OCI-M1 (cell line): Measurements from ENCODE around the gene CFAP100.

Experiments used
- DNase-seq: peaks from one replicate; lab custom pipeline; 2025; lab: John Stamatoyannopoulos, UW

The CFAP100 gene

DNA sequence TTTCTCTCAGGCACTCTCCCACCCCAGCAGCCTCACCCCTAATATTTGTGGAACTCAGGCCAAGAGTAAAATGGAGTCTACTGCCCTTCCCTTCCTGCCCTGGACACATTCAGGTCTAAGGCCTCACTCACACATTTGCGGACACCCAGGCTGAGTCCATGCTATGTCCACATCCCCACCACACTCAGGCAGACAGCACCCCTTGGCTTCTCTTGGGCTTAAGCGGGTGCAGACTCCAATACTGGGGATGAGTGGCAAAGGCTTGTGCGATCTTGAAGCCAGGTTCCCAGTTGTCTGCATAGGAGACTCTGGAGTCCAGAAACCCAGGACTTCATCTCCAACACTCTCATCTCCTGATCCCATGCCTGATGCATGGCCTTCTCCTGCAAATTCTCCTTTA is 17.5 kb upstream of the CFAP100 start:
- DNase-seq = no peak

DNA sequence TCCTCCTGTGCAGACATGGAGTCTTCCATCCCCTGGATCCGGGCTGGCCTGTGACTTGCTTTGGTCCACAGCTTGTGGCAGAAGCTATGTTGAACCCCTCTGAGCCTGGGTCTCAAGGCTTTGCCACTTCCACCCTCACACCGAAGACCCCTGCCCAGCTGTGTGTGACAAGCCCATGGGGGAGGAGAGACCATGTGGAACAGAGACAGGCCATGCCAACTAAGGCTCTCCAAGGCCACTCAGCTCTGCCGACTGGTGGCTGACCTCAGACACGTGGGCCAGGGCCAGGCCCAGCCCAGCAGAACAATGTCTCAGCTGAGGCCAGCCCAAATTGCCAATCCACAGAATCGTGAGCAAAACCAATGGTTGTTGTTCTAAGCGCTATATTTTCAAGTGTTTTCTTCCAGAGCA is 16.4 kb upstream of the CFAP100 start:
- no peak for DNase-seq

DNA sequence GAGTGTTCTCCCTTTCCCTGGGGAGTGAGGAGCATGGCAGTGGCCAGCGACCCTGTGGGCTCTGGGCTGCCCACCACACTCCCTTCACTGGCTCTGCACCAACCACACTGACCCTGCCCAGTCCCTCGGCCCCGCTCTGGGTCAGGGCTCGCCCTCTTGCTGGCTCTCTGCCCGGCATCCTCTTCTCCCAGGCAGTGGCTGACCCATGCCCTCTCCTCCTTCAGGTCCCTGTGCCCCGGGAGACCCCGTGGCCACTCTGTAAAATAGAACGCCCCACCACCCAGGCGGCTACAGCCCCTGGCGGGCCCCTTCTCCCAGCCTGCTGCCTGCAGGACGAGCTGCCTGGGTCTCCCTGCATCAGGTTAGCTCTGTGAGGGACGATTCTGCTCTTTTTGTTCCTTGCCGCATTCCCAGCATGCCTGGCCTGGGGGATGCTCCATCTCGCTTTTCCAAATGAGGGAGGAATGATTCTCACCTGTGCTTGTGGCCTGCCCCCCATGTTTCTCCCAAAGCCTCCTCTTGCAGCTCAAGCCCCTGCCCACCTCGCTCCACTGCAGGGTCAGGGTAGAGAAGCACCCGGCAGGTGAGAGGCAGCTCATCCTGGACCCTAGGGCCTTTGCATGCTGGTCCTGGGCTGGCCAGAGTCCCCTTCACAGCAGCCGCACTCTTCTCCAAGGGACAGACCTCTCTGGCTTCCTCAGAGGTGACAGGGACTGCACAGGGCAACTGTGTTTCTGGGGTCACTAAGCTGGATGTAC is 14.5 kb upstream of the CFAP100 start:
- no peak for DNase-seq

DNA sequence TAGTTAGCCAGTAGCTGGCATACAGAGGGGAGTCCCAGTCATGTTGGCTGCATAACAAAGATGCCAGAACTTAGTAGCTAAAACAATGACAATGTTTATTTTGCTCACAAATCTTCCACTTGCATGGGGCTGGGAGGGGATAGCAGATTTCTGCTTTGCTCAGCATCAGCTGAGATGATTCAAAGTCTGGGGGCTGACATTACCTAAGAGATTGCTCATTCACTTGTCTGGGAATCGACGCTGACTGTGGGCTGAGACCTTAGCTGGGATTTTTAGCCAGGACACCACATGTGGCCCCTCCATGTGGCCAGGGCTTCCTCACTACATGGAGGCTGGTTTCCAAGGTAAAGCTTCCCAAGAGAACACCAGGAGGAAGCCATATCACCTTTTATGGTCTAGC is 12.7 kb upstream of the CFAP100 start:
- DNase-seq = no peak

DNA sequence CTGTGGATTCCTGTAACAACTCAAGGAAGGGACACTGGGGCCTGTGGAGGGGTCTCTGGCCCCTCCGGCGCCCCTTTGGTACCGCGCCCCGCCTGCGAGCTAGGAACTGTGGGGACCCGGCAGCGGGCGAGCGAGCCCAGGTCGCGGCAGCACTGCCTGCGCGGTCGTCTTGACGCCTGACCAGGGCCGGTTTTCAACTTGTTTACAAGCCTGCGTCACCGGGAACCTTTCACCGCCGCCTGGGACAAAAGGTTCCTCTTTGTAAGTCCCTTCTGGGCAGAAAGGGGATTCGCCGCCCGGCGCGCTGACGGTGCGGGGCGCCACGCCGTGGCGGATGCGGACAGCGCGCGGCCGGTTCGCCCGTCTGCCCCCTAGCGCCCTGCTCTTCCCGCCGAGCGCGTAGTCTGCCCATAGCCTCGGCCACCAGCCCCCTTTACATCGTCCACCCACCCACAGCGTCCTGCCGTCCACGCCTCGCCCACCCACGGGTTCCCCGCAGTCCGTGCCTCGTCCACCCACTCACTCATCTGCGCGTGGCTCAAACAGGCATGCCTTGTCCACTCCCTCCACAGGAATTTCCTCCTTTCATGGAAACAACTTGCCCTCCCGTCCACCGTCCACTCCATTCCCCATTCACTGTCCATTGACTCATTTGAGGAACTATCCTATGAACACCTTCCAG is 5.5 kb upstream of the CFAP100 start:
- DNase-seq = peak; percentile 94

DNA sequence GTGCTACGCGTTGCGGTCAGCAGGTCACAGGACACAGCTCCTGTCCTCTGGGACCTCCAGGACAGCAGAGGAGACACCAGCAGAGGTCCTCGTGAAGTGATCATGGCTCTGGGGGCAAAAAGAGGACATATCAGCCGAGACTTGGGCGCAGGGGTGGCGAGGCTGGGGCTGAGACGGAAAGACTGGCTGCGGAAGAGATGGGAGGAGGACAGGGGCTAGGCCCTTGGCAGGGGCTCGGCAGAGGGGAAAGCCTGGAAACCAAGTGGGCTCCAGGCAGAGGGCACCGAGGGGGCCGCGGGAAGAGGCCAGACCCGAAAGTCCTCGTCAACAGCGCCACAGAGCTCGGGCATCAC is 4.9 kb upstream of the CFAP100 start:
- no peak for DNase-seq

DNA sequence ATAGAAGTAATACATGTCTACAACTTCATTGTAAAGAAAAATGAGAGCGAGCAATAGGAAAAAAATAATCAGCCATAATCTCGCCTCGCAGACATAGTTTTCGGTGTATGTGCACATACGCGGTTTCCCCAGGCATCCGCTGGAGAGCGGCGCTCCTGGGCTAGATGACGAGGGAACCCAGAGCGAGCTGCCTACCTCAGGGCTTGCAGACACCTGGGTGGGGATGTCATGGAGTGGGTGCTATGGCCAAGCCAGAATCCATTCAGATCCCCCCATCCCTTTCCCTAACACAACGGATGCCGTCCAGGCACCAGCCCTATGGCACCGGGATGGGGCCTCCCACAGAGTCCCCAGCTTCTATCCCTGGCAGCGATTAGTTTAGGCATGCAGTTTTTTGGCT is 4.5 kb upstream of the CFAP100 start:
- no peak for DNase-seq

DNA sequence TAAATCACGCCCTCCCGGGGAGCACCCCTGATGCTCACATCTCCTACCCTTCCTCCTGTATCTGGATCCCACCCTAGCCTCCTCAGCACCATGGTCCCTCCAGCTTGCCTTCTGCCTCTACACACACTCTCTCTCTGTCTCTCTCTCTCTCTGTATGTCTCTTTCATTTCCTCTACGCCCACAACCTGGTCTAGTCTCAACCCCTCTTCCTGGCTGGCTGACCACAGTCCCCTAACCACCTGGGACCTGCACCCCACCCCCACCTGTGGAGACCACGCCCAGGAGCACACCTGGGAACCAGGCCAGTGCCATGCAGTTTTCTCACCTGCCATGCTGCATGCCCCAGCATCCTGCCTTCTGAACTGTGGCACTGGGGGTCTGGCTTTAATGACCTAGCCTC is 4.0 kb upstream of the CFAP100 start:
- DNase-seq = no peak

DNA sequence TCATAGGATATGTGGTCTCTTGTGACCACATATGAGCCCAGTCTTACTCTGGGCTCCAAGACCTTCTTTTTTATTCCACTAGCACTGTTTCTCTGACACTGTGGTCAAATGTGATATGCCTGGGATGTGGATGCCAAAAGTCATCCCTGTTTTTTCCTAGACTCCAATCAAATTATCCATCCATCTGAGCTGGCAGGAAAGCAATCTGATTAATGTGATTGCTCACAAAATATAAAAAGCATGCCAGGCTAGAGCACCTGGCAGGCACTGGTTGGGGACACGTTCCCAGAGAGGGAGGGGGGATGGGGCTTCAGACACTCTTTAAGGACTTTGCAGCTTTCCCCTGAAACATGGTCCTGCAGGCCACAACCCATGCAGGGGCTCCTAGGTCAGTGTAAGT is 3.1 kb upstream of the CFAP100 start:
- DNase-seq = no peak

DNA sequence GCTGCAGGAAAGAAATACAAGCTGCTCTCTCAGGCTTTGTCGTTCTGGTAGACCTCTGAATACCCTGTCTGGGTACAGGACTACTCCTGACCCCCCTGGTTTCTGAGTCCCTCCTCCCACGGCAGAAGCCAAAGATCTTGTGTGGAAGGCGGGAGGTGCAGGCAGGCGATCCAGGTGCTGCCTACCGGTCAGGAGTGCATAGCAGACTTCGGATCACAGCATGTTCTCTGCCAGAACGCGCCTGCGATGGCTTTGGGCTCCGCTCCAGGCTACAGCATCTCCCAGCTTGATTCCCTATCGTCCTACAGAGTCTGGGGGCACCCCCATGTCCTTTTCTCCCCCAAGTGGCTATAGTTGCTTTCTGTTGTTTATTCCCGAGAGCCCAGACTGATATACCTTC is 2.5 kb upstream of the CFAP100 start:
- DNase-seq = no peak

DNA sequence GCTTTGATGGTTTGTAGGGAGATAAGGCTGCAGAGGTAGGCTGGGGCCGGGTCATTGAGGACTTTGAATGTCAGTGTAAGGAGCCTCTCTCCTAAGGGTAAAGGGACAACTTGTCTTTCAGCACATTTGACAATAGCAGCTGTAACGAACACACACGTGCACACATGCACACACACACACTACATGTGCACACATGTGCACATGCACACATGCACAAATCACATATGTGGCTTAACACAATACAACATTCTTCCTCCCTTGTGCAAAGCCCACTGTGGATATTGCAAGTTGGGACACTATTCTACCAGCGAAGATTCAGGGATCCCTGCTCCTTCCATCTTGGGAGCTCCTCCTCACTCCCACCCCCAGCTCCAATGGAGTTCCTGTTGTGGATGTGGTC is 1.1 kb upstream of the CFAP100 start:
- no peak for DNase-seq

DNA sequence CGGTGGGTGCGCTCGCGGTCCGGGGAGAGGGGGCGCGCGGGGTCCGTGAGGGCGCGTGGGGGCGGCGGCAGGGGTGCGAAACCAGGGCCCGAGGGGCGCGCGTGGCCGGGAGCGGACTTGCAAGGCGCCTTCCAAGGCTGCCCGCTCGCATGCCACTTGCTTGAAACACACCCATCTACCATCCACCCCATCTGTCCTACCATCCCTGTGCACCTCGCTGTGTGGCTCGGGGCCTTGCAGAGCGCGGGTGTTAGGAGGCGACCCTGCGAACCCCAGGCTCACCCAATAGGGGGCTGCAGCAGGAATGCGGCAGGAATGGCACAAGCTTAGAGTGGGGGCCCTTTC is 240 bp downstream of the CFAP100 start:
- no peak for DNase-seq

DNA sequence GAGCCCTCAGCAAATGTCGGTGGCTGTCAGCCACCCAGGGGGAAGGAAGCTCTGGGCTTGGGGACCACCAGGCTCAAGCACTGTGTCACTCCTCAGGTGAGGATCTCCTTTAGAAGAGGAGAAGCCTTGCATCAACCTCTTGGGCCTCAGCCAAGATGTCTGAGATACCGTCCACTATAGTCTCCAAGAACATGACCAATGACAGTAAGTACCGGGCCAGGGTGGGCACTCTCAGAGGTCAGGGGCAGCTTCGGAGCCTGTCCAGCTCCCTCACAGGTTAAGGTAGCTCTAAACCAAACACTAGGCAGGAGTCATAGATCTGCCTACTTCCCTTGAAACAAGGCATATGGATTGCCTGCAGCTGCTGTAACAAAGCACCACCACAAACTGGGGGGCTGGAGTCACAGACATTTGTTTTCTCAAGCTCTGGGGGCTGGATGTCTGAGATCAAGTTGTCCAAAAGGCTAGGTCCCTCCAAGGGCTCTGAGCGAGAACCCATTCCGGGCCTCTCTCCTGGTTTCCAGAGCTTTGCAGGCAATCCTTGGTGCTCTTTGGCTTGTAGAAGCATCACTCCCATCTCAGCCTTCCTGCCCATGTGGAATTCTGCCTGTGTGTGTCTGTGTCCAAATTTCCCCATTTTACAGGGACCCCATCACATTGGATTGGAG is 1.3 kb downstream of the CFAP100 start:
- no peak for DNase-seq

DNA sequence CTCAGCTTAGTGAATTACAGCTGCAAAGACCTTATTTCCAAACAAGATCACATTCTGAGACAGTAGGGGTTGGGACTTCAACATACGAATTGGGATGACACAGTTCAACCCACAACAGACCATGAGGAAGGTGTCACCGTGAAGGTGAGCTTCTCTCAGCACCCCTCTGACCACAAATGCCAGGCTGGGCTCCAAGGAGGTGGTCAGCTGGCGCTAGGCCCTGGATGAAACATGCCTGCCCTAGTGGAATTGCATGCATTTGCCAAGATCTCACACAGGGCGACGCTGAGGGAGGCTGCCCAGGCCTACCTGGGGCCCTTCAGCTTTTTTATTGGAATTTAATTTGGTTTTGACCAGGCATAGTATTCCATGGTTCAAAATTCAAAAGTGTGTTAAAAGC is 1.8 kb downstream of the CFAP100 start:
- DNase-seq = no peak

DNA sequence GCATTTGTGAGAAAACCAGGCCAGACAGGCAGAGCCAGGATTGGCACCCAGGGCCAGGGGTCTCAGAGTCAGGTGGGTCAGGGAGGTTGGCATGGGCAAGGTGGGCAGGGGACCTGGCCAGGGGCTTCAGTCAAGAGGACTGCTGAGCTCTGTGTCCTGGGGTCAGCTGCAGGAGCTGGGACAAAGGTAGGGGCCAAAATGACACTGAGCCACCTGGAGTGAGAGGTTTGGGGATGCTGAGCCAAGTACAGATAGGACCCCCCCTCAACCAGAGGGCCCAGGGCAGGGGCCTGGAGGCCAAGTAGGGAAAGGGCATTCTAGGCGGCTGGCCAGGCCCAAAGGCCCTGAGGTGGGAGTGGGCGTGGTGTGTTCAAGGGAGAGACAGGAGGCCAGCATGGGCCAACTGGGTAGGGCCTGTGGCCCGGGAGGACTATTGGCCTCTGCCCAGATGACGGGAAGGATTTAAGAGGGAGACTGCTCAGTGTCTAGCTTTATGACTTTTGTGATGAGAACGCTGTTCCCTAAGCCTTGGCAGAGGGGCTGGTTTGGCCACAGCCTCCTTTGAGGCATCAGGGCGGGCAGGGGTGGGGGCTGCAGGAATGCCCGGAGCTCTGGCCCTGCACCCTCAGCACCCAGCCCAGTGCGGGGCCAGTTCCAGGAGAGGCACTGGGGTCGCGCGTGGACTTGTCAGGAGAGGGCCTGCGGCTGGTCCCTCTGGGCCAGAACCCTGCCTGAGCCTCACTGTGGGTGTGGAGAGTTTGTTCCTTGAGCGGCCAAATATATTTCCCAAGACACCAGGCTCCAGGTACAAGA is 3.1 kb downstream of the CFAP100 start:
- DNase-seq = no peak

DNA sequence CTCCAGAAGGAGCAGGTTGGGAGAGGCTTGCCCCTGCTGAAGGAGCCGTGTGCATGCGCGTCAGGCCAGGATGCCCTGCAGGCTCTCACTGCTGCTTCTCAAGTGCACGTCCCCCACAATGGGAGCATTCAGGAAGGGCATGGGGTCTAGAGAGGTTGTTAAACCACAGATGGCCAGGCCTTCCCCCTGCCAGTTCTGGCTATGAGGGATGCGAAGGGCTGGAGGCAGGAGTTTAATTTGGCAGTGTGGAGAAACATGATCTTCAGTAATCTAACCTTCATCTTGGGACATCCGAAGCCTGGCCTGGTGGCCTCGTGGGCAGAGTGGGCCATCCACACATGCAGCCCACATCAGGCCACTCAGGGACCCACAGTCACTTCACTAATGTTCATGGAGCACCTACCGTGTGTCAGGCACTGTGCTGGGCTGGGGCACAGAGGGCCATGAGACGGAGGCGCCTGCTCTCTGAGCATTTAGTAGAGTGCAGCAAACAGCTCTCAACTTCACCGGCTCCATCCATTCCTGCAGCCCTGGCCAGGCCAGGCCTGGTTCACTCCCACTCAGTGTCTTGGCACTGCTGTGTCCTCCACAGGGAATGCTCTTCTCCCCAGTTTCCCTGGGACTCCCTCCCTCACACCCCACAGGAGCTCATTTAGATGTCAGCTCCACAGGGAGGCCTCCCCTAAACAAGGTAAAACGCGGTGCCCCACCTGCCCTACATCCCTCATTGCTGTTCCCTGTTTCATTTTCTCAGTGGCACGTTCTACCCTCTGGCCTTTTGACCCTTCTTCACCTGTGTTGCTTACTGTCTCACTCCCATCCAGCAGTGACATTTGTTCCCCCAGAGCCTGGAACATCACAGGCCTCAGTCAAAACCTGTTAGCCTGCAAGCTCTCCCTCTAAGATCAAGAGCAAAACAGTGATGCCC is 4.0 kb downstream of the CFAP100 start:
- DNase-seq = no peak

DNA sequence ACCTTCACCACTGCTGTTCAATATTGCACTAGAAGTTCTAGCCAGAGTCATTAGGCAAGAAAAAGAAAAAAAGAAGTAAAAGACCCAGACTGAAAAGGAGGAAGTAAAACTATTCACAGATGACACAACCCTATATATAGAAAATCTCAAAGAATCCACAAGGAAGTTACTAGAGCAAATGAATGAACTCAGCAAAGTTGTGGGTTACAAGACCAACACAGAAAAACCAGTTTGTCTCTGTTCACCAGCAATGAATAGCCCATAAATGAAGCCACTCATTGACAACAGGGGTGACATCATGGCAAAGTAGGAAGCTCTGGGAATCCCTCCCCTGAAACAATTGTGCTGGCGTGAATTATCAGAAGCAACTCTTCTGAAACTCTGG is 4.6 kb downstream of the CFAP100 start:
- DNase-seq = peak; percentile 21

DNA sequence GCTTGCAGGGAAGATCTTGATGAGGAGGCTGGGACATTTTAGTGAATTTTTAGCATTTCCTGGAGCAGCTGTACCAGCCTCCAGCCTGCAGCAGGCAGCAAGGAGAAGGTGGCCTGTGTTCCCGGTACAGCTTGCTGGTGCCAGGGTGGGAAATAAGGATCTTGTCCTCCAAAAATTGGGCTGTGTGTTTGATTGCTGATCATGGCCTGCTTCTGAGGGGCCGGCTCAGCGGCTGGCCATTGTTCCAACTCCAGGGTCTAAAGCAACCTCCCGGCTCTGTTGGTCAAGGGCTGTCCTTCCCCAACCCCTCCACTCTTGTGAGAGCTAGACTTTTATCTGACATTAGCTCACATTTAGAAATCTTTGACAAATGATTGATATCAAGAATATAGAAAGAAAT is 5.0 kb downstream of the CFAP100 start:
- no peak for DNase-seq

DNA sequence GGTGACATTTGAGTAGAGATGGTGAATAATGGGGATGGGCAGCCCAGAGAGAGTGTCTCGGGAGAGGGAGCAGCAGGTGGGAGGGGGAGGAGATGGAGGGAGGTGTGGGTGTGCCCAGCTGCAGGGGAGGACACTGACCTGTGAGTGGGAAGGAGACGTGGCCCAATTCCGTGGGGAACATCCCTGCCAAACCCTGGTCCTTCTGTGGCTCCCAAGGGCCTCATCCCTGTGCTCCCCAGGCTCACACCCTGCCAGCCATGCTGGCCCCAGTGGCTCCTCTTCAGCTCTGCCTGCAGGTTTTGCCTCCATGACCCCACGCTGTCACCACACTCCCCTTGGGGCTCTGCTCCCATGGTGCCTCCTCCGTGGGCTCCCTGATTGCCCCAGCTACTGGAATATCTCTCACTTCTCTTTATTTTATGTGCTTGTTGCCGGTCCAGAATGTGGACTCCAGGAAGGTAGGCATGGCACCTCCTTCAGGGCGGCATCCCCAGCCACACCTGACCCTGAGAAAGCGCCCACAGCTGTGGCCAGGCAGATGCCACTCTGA is 7.0 kb downstream of the CFAP100 start:
- DNase-seq = no peak

DNA sequence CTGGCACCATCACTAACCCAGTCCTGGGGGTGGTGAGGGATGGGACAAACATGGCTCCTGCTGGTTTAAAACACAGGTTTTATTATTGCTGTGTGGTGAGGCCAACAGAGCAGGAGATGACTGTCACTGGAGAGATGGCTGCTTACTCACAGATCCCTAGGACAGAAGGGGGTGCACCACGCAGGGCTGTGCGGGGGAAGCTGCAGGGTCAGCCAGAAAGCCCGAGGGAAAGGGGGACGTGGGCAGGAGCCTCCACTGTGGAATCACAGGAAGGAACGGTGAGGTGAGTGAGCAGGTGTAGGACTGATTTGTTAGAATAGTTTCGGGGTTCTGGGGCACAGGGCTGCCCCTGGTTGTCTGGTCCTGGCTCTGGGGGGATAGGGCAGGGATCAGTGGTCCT is 7.5 kb downstream of the CFAP100 start:
- no peak for DNase-seq

DNA sequence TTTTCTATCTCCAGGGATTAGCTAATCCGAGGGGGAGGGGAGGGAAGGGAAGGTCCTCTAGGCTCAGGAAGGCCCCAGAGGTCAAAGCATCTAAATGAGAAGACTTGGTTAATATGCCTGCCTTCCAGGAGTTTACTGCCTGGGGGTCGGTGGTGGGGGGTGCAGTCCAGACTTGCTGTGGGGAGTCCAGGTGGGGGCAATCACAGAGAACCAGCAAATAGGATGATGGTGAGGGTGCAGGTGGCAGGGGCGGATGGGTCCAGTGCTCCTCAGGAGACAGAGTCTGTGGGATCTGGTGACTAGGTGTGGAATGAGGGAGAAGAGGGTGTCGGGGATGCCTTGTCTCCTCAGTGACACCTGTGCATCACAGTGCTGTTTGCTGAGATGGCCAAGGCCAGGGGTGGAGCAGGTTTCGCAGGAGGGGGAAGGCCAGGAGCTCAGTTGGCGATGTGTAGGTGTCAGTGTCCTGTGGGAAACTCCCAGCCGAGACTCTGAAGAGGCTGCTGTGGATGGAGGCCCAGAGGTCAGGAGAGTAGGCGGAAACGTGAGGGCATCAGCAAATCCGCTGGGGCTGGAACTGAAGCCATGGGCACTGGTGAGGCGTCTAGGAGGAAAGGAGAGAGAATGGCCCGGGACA is 8.1 kb downstream of the CFAP100 start:
- no peak for DNase-seq
